Stimulated activated naive CD4-positive, alpha-beta T cell treated with Interleukin-2 at 50 U/mL for 16 hours (primary cell): ENCODE measurements around the gene PTK7.
"Not testable (repeated sequence)": the region's sequence is repeated elsewhere in the genome, so short reads cannot be mapped to it uniquely, and the experiment has no call there.

Experiments
- DNase-seq: peaks from one replicate; lab custom pipeline; 2025; lab: John Stamatoyannopoulos, UW

Gene PTK7

GRCh38 chr6:43117466-43117865, 41.4 kb downstream of the PTK7 start:
- DNase-seq: not testable (repeated sequence)

DNA sequence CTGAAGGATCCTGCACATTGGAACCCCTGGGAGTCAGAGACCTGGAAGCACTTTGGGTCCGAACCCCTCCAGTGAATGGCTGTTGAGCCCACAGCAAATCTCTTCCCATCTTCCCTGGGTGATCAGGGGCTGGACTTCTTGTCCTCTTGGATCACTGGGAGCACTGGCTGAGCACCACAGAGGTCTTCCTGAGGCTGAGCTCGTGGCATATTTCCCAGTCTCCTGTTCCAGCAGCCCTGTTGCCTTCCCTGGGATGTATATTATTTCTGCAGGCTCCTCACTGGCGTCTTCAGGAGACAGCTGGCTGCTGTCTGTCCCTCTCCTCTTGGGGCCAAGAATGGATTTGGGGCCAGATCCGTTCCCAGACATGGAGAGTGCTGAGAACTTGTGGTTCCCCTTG, 43.4 kb downstream of the PTK7 start:
- no peak for DNase-seq

- no peak for DNase-seq
Observed at GRCh38 chr6:43120101-43120763, 44.1 kb downstream of the PTK7 start.

DNA sequence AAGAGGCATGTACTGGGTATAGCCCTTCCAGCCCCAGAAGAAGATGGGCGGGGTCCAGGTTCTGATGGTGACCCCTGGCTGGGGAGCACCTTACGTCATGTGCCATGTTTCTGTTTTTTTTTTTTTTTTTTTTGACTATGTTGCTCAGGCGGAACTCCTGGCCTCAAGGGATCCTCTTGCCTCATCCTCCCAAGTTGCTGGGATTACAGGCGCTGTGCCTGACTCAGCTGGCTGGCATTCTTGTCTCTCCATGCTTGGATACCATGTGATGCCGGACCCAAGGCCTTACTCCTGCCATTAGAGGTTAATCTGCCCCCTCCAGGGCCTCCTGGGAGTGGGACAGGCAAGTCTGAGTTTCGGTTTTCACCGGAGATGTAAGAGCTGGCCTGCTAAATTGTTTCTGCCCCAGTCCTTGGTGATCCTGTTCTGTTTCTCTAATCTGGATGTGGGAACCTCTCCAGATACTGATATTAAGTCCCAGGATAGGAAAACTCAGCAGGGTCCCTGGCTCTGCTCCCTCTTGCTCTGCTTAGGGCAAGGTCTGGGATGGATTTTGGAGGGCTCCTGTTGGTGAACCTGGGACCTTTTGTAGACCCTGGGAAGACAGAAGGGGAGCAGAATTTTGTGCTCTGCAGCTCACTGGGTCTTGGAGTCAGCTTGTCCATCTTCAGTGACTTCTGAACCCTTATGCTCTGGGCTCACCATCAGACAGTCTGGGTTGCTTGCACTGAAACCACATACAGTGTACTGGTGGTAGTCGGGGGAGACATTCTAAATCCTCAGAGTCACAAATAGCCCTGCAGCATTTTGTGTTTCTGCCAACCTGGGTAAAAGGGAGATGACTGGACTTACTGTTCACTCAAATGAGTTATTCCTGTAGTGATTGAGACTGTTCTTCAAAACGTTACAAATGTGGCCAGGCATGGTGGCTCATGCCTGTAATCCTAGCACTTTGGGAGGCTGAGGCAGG, 45.1 kb downstream of the PTK7 start:
- no peak for DNase-seq

GRCh38 chr6:43122146-43122545, 46.0 kb downstream of the PTK7 start:
- DNase-seq: no peak

DNA sequence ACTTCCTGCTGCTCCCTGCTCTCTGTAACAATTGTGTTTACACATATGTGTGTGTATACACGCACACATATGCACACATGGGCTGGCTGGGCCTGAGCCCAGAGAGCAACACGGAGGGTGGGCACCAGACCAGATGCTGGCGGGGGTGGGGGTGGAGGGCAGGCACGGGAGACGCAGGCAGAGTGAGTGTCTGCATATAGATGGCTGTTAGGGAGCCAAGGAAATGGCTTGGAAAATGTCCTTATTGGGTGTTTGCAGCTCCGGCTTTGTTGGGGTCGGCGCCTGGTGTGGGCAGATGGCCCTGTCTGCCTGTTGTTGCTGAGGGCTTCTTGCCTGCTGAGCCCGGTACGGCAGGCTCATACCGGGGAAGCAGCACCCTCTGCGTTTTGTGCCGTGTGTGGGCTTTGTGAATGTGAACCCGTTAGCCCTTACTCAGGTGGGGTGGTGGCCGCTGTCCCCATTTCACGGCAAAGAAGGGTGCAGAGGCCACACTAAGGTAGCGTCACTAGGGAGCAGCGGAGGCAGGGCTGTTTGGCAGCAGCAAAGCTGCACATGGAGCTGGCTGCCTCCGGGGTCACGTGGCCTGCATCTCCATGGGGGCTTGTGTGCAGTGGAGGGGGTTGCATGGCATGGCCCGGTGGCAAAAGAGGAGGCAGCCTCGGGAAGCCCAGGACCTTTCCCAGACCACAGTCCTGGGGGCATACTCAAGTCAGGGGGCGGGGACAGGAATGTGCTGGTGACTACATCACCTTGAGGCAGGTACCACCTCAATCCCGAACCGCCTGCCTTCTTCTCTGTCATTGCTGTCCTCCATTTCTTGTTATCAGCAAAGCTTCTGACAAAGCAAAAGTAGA, 47.6 kb downstream of the PTK7 start:
- no peak for DNase-seq

- no peak for DNase-seq
Observed at GRCh38 chr6:43124481-43124880, 48.4 kb downstream of the PTK7 start.

DNA sequence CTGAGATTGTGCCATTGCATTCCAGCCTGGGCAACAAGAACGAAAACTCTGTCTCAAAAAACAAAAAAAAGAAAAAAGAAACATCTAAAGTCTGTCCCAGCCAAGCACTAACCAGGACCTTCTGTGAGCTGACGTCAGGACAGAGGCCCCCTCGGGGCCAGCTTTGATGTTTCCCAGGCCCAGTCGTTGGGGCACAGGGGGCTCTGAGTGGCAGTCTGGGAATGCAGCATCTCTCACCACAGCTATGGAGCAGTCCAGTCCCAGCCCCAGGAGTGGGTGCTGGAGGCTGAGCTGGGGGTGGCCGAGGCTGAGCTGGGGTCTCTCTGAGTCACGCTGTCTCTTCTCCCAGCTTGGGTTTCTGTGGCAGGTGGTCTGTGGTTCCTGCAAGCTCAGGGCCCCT, 49.0 kb downstream of the PTK7 start:
- DNase-seq: no peak

DNA sequence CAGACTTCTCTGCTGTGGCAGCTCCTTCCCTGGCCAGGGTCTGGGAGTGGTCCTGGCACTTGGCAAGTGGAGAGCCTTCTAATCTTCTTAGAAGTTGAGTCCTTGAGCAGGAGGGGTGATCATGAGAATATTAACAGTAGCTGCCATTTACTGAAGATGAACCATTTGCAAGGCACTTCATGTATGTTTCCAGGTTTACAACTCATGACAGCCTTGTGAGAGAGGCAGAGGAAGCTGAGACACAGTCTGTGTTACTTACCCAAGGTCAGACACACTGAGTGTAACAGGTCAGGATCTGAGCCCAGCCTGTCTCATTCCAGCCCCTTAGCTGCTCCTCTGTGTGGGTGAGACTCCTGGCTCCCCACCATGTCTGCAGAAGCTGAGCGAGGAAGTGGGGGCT, 49.4 kb downstream of the PTK7 start:
- DNase-seq: no peak

DNA sequence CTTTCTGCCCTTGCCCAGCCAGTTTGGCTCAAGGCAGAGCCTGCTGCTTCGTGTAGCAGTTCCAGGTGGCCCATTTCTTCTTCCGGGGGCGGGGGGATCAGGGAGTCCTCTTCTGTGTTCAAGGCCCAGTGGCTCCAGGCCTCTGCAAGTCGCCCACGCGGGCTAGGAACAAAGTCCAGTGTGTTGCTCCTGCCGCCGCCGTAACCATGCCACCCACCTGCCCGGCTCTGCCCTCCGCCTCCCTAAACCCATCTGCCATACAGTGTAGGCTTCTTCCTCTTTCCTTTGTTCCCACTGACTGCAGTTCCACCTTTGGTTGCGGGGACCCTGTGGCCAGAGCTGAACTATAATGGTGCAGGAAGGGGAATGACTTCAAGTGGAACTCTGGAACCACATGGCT, 51.1 kb downstream of the PTK7 start:
- no peak for DNase-seq

DNA sequence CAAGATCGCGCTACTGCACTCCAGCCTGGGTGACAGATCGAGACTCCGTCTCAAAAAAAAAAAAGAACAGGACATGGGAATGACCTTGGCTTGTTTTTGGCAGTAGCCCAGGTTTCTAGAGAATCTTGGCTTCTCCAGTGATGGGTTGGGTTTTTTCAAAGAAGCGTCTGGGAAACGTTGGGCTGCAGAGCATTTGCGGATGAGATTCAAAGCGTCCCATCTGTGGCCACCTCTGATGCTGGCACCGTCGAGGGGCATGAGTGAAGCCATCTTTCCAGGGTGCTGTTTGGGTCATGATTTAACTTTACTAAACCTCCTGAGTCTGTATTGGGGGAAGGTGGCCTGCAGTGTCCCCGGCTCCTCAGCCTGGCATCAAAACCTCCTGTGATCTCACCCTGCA, 51.8 kb downstream of the PTK7 start:
- DNase-seq: no peak

DNA sequence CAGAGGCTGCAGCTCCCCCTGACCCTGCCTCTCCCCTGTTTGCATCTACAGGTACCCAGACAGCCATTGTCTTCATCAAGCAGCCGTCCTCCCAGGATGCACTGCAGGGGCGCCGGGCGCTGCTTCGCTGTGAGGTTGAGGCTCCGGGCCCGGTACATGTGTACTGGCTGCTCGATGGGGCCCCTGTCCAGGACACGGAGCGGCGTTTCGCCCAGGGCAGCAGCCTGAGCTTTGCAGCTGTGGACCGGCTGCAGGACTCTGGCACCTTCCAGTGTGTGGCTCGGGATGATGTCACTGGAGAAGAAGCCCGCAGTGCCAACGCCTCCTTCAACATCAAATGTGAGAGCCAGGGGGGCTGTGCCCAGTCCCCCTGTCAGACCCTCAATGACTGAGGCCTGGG, 52.8 kb downstream of the PTK7 start:
- DNase-seq: no peak

- DNase-seq: no peak
Observed at GRCh38 chr6:43129434-43130194, 53.5 kb downstream of the PTK7 start.

DNA sequence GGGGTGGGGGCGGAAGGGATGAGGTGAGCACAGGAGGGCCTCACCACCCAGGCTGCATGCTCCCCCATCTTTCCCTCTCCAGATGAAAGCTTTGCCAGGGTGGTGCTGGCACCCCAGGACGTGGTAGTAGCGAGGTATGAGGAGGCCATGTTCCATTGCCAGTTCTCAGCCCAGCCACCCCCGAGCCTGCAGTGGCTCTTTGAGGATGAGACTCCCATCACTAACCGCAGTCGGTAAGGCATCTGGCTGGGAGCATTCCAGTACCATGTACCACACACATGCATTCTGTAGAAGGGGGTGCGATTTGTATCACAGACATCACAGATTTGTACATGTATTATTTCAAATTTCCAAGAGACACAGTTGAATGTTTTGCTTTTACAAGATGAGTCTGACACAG, 54.3 kb downstream of the PTK7 start:
- DNase-seq: no peak

DNA sequence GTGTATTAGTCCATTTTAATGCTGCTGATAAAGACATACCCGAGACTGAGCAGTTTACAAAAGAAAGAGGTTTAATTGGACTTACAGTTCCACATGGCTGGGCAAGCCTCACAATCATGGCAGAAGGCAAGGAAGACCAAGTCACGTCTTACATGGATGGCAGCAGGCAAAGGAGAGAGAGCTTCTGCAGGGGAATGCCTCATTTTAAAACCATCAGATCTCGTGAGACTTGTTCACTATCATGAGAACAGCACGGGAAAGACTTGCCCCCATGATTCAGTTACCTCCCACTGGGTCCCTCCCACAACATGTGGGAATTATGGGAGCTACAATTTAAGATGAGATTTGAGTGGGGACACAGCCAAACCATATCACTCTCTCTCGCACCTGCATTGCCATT, 55.3 kb downstream of the PTK7 start:
- not testable (repeated sequence) for DNase-seq

DNA sequence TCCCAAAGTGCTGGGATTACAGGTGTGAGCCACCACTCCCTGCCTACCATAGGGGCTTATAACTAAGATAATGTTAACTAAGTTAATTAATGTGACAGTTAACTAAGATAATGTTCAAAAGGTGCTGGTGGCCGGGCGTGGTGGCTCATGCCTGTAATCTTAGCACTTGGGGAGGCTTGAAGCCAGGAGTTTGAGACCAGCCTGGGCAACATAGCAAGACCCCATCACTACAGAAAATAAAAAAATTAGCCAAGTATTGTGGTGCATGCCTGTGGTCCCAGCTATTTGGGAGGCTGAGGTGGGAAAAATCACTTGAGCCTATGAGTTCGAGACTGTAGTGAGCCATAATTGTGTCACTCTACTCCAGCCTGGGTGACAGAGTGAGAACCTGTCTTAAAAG, 62.2 kb downstream of the PTK7 start:
- no peak for DNase-seq

GRCh38 chr6:43139973-43140372, 63.9 kb downstream of the PTK7 start:
- DNase-seq: not testable (repeated sequence)

- no peak for DNase-seq
Observed at GRCh38 chr6:43141644-43142043, 65.5 kb downstream of the PTK7 start.

- DNase-seq: no peak
Observed at GRCh38 chr6:43142101-43142500, 66.0 kb downstream of the PTK7 start.

DNA sequence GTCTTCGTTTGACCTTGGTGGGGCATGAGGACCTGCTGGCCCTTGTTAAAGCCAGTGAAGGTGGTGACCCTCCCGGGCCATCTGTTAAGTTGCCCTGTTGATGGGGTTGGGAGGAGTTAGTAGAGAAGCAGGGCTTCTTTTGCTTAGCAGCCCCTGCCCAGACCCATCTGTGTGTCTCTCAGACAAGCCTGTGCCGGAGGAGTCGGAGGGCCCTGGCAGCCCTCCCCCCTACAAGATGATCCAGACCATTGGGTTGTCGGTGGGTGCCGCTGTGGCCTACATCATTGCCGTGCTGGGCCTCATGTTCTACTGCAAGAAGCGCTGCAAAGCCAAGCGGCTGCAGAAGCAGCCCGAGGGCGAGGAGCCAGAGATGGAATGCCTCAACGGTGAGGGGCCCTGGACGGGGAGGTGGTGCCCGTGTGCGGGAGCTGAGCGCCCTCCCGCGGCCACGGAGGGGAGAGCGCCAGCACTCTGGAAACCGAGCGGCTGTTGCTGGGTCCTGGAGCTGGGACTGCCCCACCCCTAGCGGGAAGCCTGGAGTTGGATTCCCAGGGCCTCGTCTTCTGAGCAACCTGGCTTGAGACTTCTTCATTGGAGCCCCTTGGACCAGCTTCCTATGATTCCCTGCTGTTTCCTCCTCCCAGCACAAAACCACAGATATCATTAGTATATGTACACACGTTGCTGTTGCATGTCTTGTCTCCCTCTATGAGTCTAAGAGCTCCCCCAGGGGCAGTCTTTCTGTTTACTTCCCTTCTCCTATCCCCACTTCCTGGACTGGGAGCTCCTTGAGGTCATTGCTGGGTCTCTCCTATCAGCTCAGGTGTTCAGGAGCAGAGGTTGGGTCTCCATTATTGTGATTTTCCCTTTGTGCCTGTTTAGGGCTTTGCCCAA, 67.4 kb downstream of the PTK7 start:
- peak; percentile 47 for DNase-seq

DNA sequence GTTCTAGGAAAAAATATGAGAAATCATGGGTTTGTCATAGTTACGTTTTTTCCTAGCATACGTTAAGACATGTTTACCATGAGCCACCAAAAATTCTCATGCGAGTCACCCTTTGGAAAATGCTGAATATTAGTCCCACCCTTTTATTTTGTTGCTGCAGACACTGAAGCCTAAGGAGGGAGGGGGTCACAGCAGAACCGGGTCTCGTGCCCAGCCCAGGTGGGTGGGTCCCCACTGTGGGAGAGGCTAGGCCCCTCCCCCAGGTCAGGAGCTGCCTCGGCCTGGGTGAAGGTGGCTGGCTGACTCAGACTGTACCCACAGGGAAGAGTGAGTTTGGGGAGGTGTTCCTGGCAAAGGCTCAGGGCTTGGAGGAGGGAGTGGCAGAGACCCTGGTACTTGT, 68.8 kb downstream of the PTK7 start:
- no peak for DNase-seq
